Upper lobe of left lung (tissue), 6 donors: ENCODE results near the gene ADAMTS12. TPM values are rescaled to one million over a fixed set of nuclear protein-coding genes. Genes with fewer than 3 reads are reported as not detected.
A peak's percentile ranks its signal among the peaks of the same experiment; 100 is the strongest.

Experiments
- ATAC-seq, 2 donors: fragments of 200-7000 bp; cut with Tn5 transposase; one replicate each; pipeline ENCODE4 v1.9.1; 2022; ENCODE audit warnings: mild to moderate bottlenecking in 2 of 2, moderate library complexity in 2 of 2; ENCODE audit not compliant: low FRiP score in 2 of 2
- DNase-seq, 2 donors: peaks; one replicate each; pipeline ENCODE4 v3.0.0-alpha.2; 2019 to 2020
- H3K27ac ChIP-seq, 4 donors: fragments of 200-600 bp; sonication (generic); one replicate each; pipeline ENCODE4 v1.5.1; 2016 to 2019
- H3K27me3 ChIP-seq, 4 donors: fragments of 200-600 bp; sonication (generic); one replicate each; pipeline ENCODE4 v1.5.1; 2017 to 2019
- H3K36me3 ChIP-seq, 4 donors: fragments of 200-600 bp; sonication (generic); one replicate each; pipeline ENCODE4 v1.5.1; 2016 to 2019
- H3K4me1 ChIP-seq, 4 donors: fragments of 200-600 bp; sonication (generic); one replicate each; pipeline ENCODE4 v1.5.1; 2018 to 2019
- H3K4me3 ChIP-seq, 4 donors: fragments of 200-600 bp; sonication (generic); one replicate each; pipeline ENCODE4 v1.5.1; 2017 to 2019; ENCODE audit warnings: mild to moderate bottlenecking in 2 of 4, moderate library complexity in 1 of 4
- H3K9me3 ChIP-seq, 4 donors: fragments of 200-600 bp; sonication (generic); one replicate each; pipeline ENCODE4 v1.5.1; 2018 to 2019
- CTCF ChIP-seq, 6 experiments: fragments of 450-650 bp in 4 of 6; fragments of 200-600 bp in 2 of 6; sonication (generic) in 2 of 6; IDR thresholded peaks; one replicate each; pipeline ENCODE4 v1.5.1; 2016 to 2019; ENCODE audit warnings: antibody characterized with exemption in 6 of 6
- EP300 ChIP-seq, 4 donors: sonication (generic); formaldehyde crosslinking; IDR thresholded peaks; one replicate each; pipeline ENCODE4 v1.5.1; 2017; ENCODE audit warnings: antibody characterized with exemption in 4 of 4, control low read depth in 2 of 4
- POLR2A ChIP-seq, 4 donors: fragments of 450-650 bp; IDR thresholded peaks; one replicate each; pipeline ENCODE4 v1.5.1; 2016 to 2017; ENCODE audit warnings: antibody characterized with exemption in 4 of 4, mild to moderate bottlenecking in 2 of 4
- POLR2AphosphoS5 ChIP-seq, 2 donors: sonication (generic); formaldehyde crosslinking; IDR thresholded peaks; one replicate each; pipeline ENCODE4 v1.5.1; 2017; ENCODE audit warnings: antibody characterized with exemption in 2 of 2
- WGBS, 2 donors: methylation state at CpG; one replicate each; pipeline ENCODE4 v1.1.5; 2017 to 2018; 5-methylcytosine and 5-hydroxymethylcytosine counted together
- total RNA-seq, 6 donors: library from RNA; depleted of rRNA in 4 of 6; stranded (reverse); fragments of >200 nt in 4 of 6; gene quantifications; one replicate each; pipeline versions ENCODE4 v1.1.0 to v1.2.1, GENCODE V29; 2016 to 2021
- donor health status: DM: no; HTN: no; CAD: no; lungs with moderate emphysema.
- donor health status: DM: no; HTN: yes; CAD: no; lungs with severe emphysema.

ADAMTS12 gene
- total RNA-seq, 6 donors from 2014 or later, result 2.3 to 16.8 (median 7.4) TPM

GRCh38 chr5:33843579-33843978, 48.2 kb downstream of the ADAMTS12 start:
- Histone ChIP-seq H3K9me3 (no peaks in the 10 kb centered on the region), H3K27me3 (no peaks in the 10 kb centered on the region), H3K4me1 (no peaks in the 10 kb centered on the region), H3K27ac (no peak overlapping the region), H3K36me3 (no peaks in the 10 kb centered on the region), H3K4me3 (no peak overlapping the region)
- DNase-seq (no peak), ATAC-seq (no peak)
- WGBS, 2 donors, result 86 to 88% methylated on average over 3 of the region's 3 CpGs
- TF ChIP-seq EP300 (IDR thresholded peaks at IDR 0.05), result no peak
- no peak for TF ChIP-seq CTCF (IDR thresholded peaks at IDR 0.05)
- TF ChIP-seq POLR2AphosphoS5 (IDR thresholded peaks at IDR 0.05), result no peak
- no peak for TF ChIP-seq POLR2A (IDR thresholded peaks at IDR 0.05)

GRCh38 chr5:33842456-33842855, 49.3 kb downstream of the ADAMTS12 start:
- Histone ChIP-seq H3K4me1 (no peaks in the 10 kb centered on the region), H3K27me3 (no peaks in the 10 kb centered on the region), H3K36me3 (no peaks in the 10 kb centered on the region), H3K9me3 (no peaks in the 10 kb centered on the region), H3K4me3 (no peak overlapping the region), H3K27ac (no peak overlapping the region)
- ATAC-seq (no peak), DNase-seq (no peak)
- TF ChIP-seq POLR2AphosphoS5 (IDR thresholded peaks at IDR 0.05) (no peak), CTCF (IDR thresholded peaks at IDR 0.05) (no peak), EP300 (IDR thresholded peaks at IDR 0.05) (no peak), POLR2A (IDR thresholded peaks at IDR 0.05) (no peak)
- 93% methylated on average over 2 of the region's 2 CpGs for WGBS, 2 donors

GRCh38 chr5:33841891-33842290, 49.9 kb downstream of the ADAMTS12 start:
- no peak for DNase-seq
- H3K4me3 ChIP-seq, result no peak overlapping the region
- no peak for ATAC-seq
- no peaks in the 10 kb centered on the region for H3K4me1 ChIP-seq
- no peaks in the 10 kb centered on the region for H3K36me3 ChIP-seq
- no peak overlapping the region for H3K27ac ChIP-seq
- 93 to 94% methylated on average over 5 of the region's 5 CpGs for WGBS, 2 donors
- H3K27me3 ChIP-seq, result no peaks in the 10 kb centered on the region
- H3K9me3 ChIP-seq, result no peaks in the 10 kb centered on the region
- no peak for TF ChIP-seq EP300 (IDR thresholded peaks at IDR 0.05)
- no peak for TF ChIP-seq POLR2A (IDR thresholded peaks at IDR 0.05)
- no peak for TF ChIP-seq POLR2AphosphoS5 (IDR thresholded peaks at IDR 0.05)
- TF ChIP-seq CTCF (IDR thresholded peaks at IDR 0.05), result no peak

GRCh38 chr5:33840927-33841547, 50.8 kb downstream of the ADAMTS12 start:
- Histone ChIP-seq H3K4me1 (no peaks in the 10 kb centered on the region), H3K27me3 (no peaks in the 10 kb centered on the region), H3K27ac (no peak overlapping the region), H3K9me3 (no peaks in the 10 kb centered on the region), H3K36me3 (no peaks in the 10 kb centered on the region), H3K4me3 (no peak overlapping the region)
- TF ChIP-seq POLR2AphosphoS5 (IDR thresholded peaks at IDR 0.05) (no peak), CTCF (IDR thresholded peaks at IDR 0.05) (no peak), EP300 (IDR thresholded peaks at IDR 0.05) (no peak), POLR2A (IDR thresholded peaks at IDR 0.05) (no peak)
- DNase-seq, result no peak
- ATAC-seq, result peak in 1 of 2 donors; percentile 52

- H3K36me3 ChIP-seq, result no peaks in the 10 kb centered on the region
- H3K27ac ChIP-seq, result no peak overlapping the region
- H3K27me3 ChIP-seq, result no peaks in the 10 kb centered on the region
- no peak for TF ChIP-seq CTCF (IDR thresholded peaks at IDR 0.05)
- TF ChIP-seq POLR2AphosphoS5 (IDR thresholded peaks at IDR 0.05), result no peak
- no peak for TF ChIP-seq EP300 (IDR thresholded peaks at IDR 0.05)
- TF ChIP-seq POLR2A (IDR thresholded peaks at IDR 0.05), result no peak
- H3K4me1 ChIP-seq, result no peaks in the 10 kb centered on the region
- ATAC-seq, result no peak
- DNase-seq, result no peak
- WGBS, 2 donors, result 75 to 83% methylated on average over 4 of the region's 4 CpGs
- H3K4me3 ChIP-seq, result no peak overlapping the region
- H3K9me3 ChIP-seq, result no peaks in the 10 kb centered on the region
These were observed 54.5 kb downstream of the ADAMTS12 start for GRCh38 chr5:33837301-33837700.
